ENCODE results near the gene CTXN3. TPM values are rescaled to one million over a fixed set of nuclear protein-coding genes. Genes with fewer than 3 reads are reported as not detected.

CTXN3 gene
- total and polyA plus RNA-seq, 2 donors (not counting 3 experiments of a cell fraction or from before 2014, with no cell fraction given): not detected

DNA sequence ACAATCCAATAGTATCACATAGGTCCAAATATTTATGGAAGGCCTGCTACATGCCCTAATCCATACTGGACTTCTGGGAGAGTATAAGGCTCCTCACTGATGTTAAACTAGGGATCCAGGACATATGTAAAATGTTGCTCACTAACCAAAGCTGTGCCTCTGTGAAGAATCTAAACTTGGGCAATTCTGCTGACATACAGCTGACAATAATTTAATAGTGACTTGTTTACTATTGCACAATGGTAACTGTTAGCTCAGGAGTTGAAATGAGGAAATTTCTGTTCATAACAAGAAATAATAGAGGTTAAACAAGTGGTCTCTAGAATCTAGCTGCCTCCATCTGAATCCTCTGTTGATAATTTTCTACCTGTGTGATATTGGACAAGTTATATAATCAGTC, 14.9 kb upstream of the CTXN3 start:
- Histone ChIP-seq H3K9ac (replicated peaks; ENCODE audit: extremely low read depth, insufficient read depth, low read length) (no peak overlapping the region), H3K9me1 (replicated peaks; ENCODE audit: control insufficient read depth, extremely low read depth, insufficient read depth, low read length) (no peaks in the 10 kb centered on the region), H3K4me2 (ENCODE audit: insufficient read depth, low read length) (no peak overlapping the region), H3K36me3 (ENCODE audit: control insufficient read depth in 2 of 2, extremely low read depth in 1 of 2, insufficient read depth in 2 of 2, low read length in 2 of 2) (no peaks in the 10 kb centered on the region), H3K9me3 (replicated peaks; ENCODE audit: control insufficient read depth, insufficient read depth, low read length) (no peaks in the 10 kb centered on the region), H2AFZ (ENCODE audit: low read depth, low read length) (no peak overlapping the region), H3K27ac (ENCODE audit: insufficient read depth, low read depth, low read length) (no peak overlapping the region), H4K20me1 (replicated peaks; ENCODE audit: control insufficient read depth, extremely low read depth, insufficient read depth, low read length) (no peaks in the 10 kb centered on the region), H3K4me3 (replicated peaks in 1 of 3; ENCODE audit: insufficient read depth in 1 of 3, low read depth in 1 of 3, low read length in 3 of 3) (no peak overlapping the region), H3K4me1 (ENCODE audit: control insufficient read depth, extremely low read depth, insufficient read depth, low read length) (no peaks in the 10 kb centered on the region), H3K79me2 (ENCODE audit: control insufficient read depth, insufficient read depth, low read length) (no peaks in the 10 kb centered on the region), H3K27me3 (ENCODE audit: control insufficient read depth in 2 of 2, insufficient read depth in 2 of 2, low read length in 2 of 2) (peaks cover 0 to 2% of the 10 kb centered on the region in 2 experiments)
- ChIA-PET CTCF (no interaction called here), POLR2A (no interaction called here)
- BruUV-seq (replicated peaks): no TSS peak
- intact Hi-C loops (cut with micrococcal nuclease): no loop called here
- FAIRE-seq (no peak), DNase-seq (ENCODE audit: low read depth, low spot score) (no peak)
- dilution Hi-C loops (cut with MboI; ENCODE audit: extremely low pct_ligation_motif_present, low sequenced_read_pairs): no loop called here
- TF ChIP-seq, protein P1, sequence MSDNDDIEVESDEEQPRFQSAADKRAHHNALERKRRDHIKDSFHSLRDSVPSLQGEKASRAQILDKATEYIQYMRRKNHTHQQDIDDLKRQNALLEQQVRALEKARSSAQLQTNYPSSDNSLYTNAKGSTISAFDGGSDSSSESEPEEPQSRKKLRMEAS (IDR thresholded peaks at IDR 0.05; ENCODE audit: insufficient read depth, insufficient read length): no peak
- TF ChIP-seq POLR2AphosphoS5 (IDR thresholded peaks at IDR 0.05; ENCODE audit: insufficient read depth, low read depth, low read length) (no peak), POLR2A (IDR thresholded peaks at IDR 0.05; ENCODE audit: low read depth, low read length) (no peak), JUN (IDR thresholded peaks at IDR 0.05; ENCODE audit: borderline replicate concordance, insufficient read depth, insufficient read length, low read depth) (no peak), FOS (IDR thresholded peaks at IDR 0.05; ENCODE audit: borderline replicate concordance, insufficient read depth, low read length) (no peak)

DNA sequence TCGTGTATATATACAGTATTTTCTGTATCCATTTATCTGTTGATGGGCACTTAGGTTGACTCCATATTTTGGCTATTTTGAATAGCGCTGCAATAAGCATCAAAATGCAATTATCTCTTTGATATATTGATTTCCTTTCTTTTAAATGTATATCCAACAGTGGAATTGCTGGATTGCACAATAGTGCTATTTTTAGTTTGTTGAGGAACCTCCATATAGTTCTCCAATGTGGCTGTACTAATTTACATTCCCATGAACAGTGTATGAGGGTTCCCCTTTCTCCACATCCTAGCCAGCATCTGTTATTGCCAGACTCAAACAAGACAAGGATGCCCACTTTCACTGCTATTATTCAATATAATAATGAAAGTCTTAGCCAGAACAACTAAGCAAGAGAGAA, 9.1 kb upstream of the CTXN3 start:
- no peaks in the 10 kb centered on the region for H3K4me1 ChIP-seq (ENCODE audit: control insufficient read depth, extremely low read depth, insufficient read depth, low read length)
- H3K9ac ChIP-seq (replicated peaks; ENCODE audit: extremely low read depth, insufficient read depth, low read length): no peak overlapping the region
- POLR2A ChIA-PET: no interaction called here
- no peak overlapping the region for H3K4me2 ChIP-seq (ENCODE audit: insufficient read depth, low read length)
- H3K9me1 ChIP-seq (replicated peaks; ENCODE audit: control insufficient read depth, extremely low read depth, insufficient read depth, low read length): no peaks in the 10 kb centered on the region
- DNase-seq (ENCODE audit: low read depth, low spot score) (no peak), FAIRE-seq (no peak)
- no peak overlapping the region for H2AFZ ChIP-seq (ENCODE audit: low read depth, low read length)
- no peaks in the 10 kb centered on the region for H3K9me3 ChIP-seq (replicated peaks; ENCODE audit: control insufficient read depth, insufficient read depth, low read length)
- TF ChIP-seq GATA2 (IDR thresholded peaks at IDR 0.05; ENCODE audit: insufficient read depth, insufficient read length, low read depth, low read length): no peak
- TF ChIP-seq EZH2 (IDR thresholded peaks at IDR 0.05; ENCODE audit: borderline replicate concordance, low read depth, low read length, severe bottlenecking): no peak
- no peak for TF ChIP-seq JUN (IDR thresholded peaks at IDR 0.05; ENCODE audit: borderline replicate concordance, insufficient read depth, insufficient read length, low read depth)
- TF ChIP-seq, protein P1 (IDR thresholded peaks at IDR 0.05; ENCODE audit: insufficient read depth, insufficient read length): no peak
- no peak for TF ChIP-seq POLR2A (IDR thresholded peaks at IDR 0.05; ENCODE audit: low read depth, low read length)
- TF ChIP-seq MYC (IDR thresholded peaks at IDR 0.05; ENCODE audit: low read depth, low read length): no peak
- no peak for TF ChIP-seq POLR2AphosphoS5 (IDR thresholded peaks at IDR 0.05; ENCODE audit: insufficient read depth, low read depth, low read length)
- TF ChIP-seq, protein P2, sequence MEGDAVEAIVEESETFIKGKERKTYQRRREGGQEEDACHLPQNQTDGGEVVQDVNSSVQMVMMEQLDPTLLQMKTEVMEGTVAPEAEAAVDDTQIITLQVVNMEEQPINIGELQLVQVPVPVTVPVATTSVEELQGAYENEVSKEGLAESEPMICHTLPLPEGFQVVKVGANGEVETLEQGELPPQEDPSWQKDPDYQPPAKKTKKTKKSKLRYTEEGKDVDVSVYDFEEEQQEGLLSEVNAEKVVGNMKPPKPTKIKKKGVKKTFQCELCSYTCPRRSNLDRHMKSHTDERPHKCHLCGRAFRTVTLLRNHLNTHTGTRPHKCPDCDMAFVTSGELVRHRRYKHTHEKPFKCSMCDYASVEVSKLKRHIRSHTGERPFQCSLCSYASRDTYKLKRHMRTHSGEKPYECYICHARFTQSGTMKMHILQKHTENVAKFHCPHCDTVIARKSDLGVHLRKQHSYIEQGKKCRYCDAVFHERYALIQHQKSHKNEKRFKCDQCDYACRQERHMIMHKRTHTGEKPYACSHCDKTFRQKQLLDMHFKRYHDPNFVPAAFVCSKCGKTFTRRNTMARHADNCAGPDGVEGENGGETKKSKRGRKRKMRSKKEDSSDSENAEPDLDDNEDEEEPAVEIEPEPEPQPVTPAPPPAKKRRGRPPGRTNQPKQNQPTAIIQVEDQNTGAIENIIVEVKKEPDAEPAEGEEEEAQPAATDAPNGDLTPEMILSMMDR (IDR thresholded peaks at IDR 0.05; ENCODE audit: extremely low read depth in 1 of 2, insufficient read depth in 1 of 2, low read depth in 1 of 2, low read length in 2 of 2): no peak
- no peak for TF ChIP-seq FOS (IDR thresholded peaks at IDR 0.05; ENCODE audit: borderline replicate concordance, insufficient read depth, low read length)
- H3K4me3 ChIP-seq (replicated peaks in 1 of 3; ENCODE audit: insufficient read depth in 1 of 3, low read depth in 1 of 3, low read length in 3 of 3): no peak overlapping the region
- H3K79me2 ChIP-seq (ENCODE audit: control insufficient read depth, insufficient read depth, low read length): no peaks in the 10 kb centered on the region
- H4K20me1 ChIP-seq (replicated peaks; ENCODE audit: control insufficient read depth, extremely low read depth, insufficient read depth, low read length): no peaks in the 10 kb centered on the region
- no peak overlapping the region for H3K27ac ChIP-seq (ENCODE audit: insufficient read depth, low read depth, low read length)
- H3K36me3 ChIP-seq (ENCODE audit: control insufficient read depth in 2 of 2, extremely low read depth in 1 of 2, insufficient read depth in 2 of 2, low read length in 2 of 2): no peaks in the 10 kb centered on the region
- intact Hi-C loops (cut with micrococcal nuclease): no loop called here
- BruUV-seq (replicated peaks): no TSS peak
- dilution Hi-C loops (cut with MboI; ENCODE audit: extremely low pct_ligation_motif_present, low sequenced_read_pairs): no loop called here
- H3K27me3 ChIP-seq (ENCODE audit: control insufficient read depth in 2 of 2, insufficient read depth in 2 of 2, low read length in 2 of 2): no peaks in the 10 kb centered on the region
- CTCF ChIA-PET: no interaction called here
